GM23338 (cell line): Measurements from ENCODE around the gene ARAF. TPM values are rescaled to one million over a fixed set of nuclear protein-coding genes. Genes with fewer than 3 reads are reported as not detected.

Source experiments
- ATAC-seq: fragments of 200-7000 bp; cut with Tn5 transposase; 3 replicates; pipeline ENCODE4 v1.9.1; 2020
- DNase-seq: peaks from one replicate; pipeline ENCODE4 v3.0.0-alpha.2; 2015; ENCODE audit warnings: low spot score
- H2AFZ ChIP-seq: fragments of 200-600 bp; sonication (generic); 2 replicates; pipeline ENCODE4 v1.8.0; 2016; ENCODE audit warnings: antibody characterized with exemption, mild to moderate bottlenecking, moderate library complexity
- H3F3A ChIP-seq: fragments of 200-600 bp; sonication (generic); replicated peaks from 2 replicates; pipeline ENCODE4 v1.8.0; 2017; ENCODE audit warnings: antibody characterized with exemption, mixed run types, low read depth
- H3K27ac ChIP-seq: fragments of 200-600 bp; sonication (generic); 2 replicates; pipeline ENCODE4 v1.6.1; 2016; ENCODE audit warnings: low read depth
- H3K27me3 ChIP-seq: fragments of 200-600 bp; sonication (generic); 2 replicates; pipeline ENCODE4 v1.8.0; 2016; ENCODE audit warnings: mild to moderate bottlenecking, mixed run types, moderate library complexity; ENCODE audit not compliant: insufficient read depth
- H3K36me3 ChIP-seq: fragments of 200-600 bp; sonication (generic); 2 replicates; pipeline ENCODE4 v1.8.0; 2016; ENCODE audit warnings: mild to moderate bottlenecking; ENCODE audit not compliant: insufficient read depth
- H3K4me1 ChIP-seq: fragments of 200-600 bp; sonication (generic); 2 replicates; pipeline ENCODE4 v1.8.0; 2016; ENCODE audit warnings: mild to moderate bottlenecking, moderate library complexity; ENCODE audit not compliant: insufficient read depth
- H3K4me2 ChIP-seq: fragments of 200-600 bp; sonication (generic); 2 replicates; pipeline ENCODE4 v1.7.1; 2017; ENCODE audit warnings: mixed run types
- H3K4me3 ChIP-seq: fragments of 200-600 bp; sonication (generic); 2 replicates; pipeline ENCODE4 v1.6.1; 2016; ENCODE audit warnings: mixed run types
- H3K79me2 ChIP-seq: fragments of 200-600 bp; sonication (generic); replicated peaks from 2 replicates; pipeline ENCODE4 v1.8.0; 2017; ENCODE audit warnings: mild to moderate bottlenecking; ENCODE audit not compliant: insufficient read depth
- H3K9me2 ChIP-seq: fragments of 200-600 bp; sonication (generic); 2 replicates; pipeline ENCODE4 v1.8.0; 2017; ENCODE audit not compliant: insufficient read depth
- H4K20me1 ChIP-seq: fragments of 200-600 bp; sonication (generic); replicated peaks from 2 replicates; pipeline ENCODE4 v1.8.0; 2017; ENCODE audit warnings: mild to moderate bottlenecking; ENCODE audit not compliant: insufficient read depth
- H3K27ac Mint-ChIP-seq: 2 replicates; pipeline ENCODE4 v1.8.0; 2020; ENCODE audit warnings: inconsistent platforms, mild to moderate bottlenecking, moderate library complexity, mixed read lengths
- H3K27me3 Mint-ChIP-seq: 3 replicates; pipeline ENCODE4 v1.8.0; 2022; ENCODE audit warnings: low read depth, mild to moderate bottlenecking, moderate library complexity, mixed read lengths, inconsistent platforms; ENCODE audit not compliant: insufficient read depth, poor library complexity
- H3K36me3 Mint-ChIP-seq: 3 replicates; pipeline ENCODE4 v1.8.0; 2021; ENCODE audit warnings: low read depth, mild to moderate bottlenecking, inconsistent platforms, moderate library complexity, mixed read lengths
- H3K4me1 Mint-ChIP-seq: 3 replicates; pipeline ENCODE4 v1.8.0; 2020; ENCODE audit warnings: mild to moderate bottlenecking, inconsistent platforms, mixed read lengths
- H3K4me3 Mint-ChIP-seq: 3 replicates; pipeline ENCODE4 v1.8.0; 2021; ENCODE audit warnings: moderate library complexity, mild to moderate bottlenecking, inconsistent platforms, mixed read lengths
- H3K9me3 Mint-ChIP-seq: 3 replicates; pipeline ENCODE4 v1.8.0; 2020; ENCODE audit warnings: moderate library complexity, mild to moderate bottlenecking, inconsistent platforms, mixed read lengths
- CREB1 ChIP-seq: fragments of 250-450 bp; sonication (Bioruptor Pico); IDR thresholded peaks from 2 replicates; pipeline ENCODE4 v1.5.0; 2020; ENCODE audit warnings: low read depth, mild to moderate bottlenecking, moderate library complexity
- CTCF ChIP-seq, 2 experiments: fragments of 200-600 bp in 1 of 2; sonication (generic) in 1 of 2; conservative IDR thresholded peaks; 2 replicates each; pipeline versions ENCODE4 v1.5.1 to v1.6.1; 2016 to 2017; ENCODE audit warnings: antibody characterized with exemption in 2 of 2, low read depth in 2 of 2, mild to moderate bottlenecking in 2 of 2, moderate library complexity in 1 of 2
- ETS1 ChIP-seq: IDR thresholded peaks from 2 replicates; pipeline ENCODE4 v1.6.1; 2016; ENCODE audit warnings: antibody characterized with exemption
- EZH2 ChIP-seq: fragments of 200-600 bp; sonication (generic); IDR thresholded peaks from one replicate; pipeline ENCODE4 v1.8.0; 2017; ENCODE audit warnings: antibody characterized with exemption, mild to moderate bottlenecking, low read depth; ENCODE audit not compliant: unreplicated experiment
- EZH2phosphoT487 ChIP-seq: fragments of 200-600 bp; sonication (generic); IDR thresholded peaks from one replicate; pipeline ENCODE4 v1.8.1; 2018; ENCODE audit warnings: antibody characterized with exemption; ENCODE audit not compliant: unreplicated experiment
- JUNB ChIP-seq: IDR thresholded peaks from one replicate; pipeline ENCODE4 v1.6.1; 2016; ENCODE audit warnings: antibody characterized with exemption; ENCODE audit not compliant: unreplicated experiment
- NANOG ChIP-seq: IDR thresholded peaks from 2 replicates; pipeline ENCODE4 v1.6.1; 2016; ENCODE audit warnings: antibody characterized with exemption, borderline replicate concordance
- POLR2AphosphoS5 ChIP-seq: IDR thresholded peaks from 2 replicates; pipeline ENCODE4 v1.6.1; 2016; ENCODE audit warnings: antibody characterized with exemption, low read depth
- REST ChIP-seq: IDR thresholded peaks from one replicate; pipeline ENCODE4 v1.6.1; 2018; ENCODE audit warnings: antibody characterized with exemption; ENCODE audit not compliant: unreplicated experiment
- STAT1 ChIP-seq: IDR thresholded peaks from one replicate; pipeline ENCODE4 v1.6.1; 2016; ENCODE audit warnings: antibody characterized with exemption; ENCODE audit not compliant: unreplicated experiment
- ZNF114 ChIP-seq: fragments of 250-450 bp; sonication (Bioruptor Pico); IDR thresholded peaks from 2 replicates; pipeline ENCODE4 v1.5.0; 2020; ENCODE audit warnings: mild to moderate bottlenecking, moderate library complexity
- ZNF331 ChIP-seq: fragments of 250-450 bp; sonication (Bioruptor Pico); IDR thresholded peaks from 2 replicates; pipeline ENCODE4 v1.5.0; 2020; ENCODE audit warnings: low read depth, mild to moderate bottlenecking, moderate library complexity
- ZNF462 ChIP-seq: fragments of 250-450 bp; sonication (Bioruptor Pico); IDR thresholded peaks from 2 replicates; pipeline ENCODE4 v1.5.0; 2020; ENCODE audit warnings: mild to moderate bottlenecking, moderate library complexity
- polyA plus RNA-seq: library from polyadenylated mRNA; unstranded; fragments of >200 nt; fragmentation: Nextera tagmentation; extraction: Ambion mirVana; gene quantifications from 2 replicates; pipeline ENCODE4 v1.2.1, GENCODE V29; 2016
- total RNA-seq: library from RNA; depleted of rRNA; stranded (reverse); fragments of >200 nt; shearing (Covaris generic); gene quantifications from 2 replicates; pipeline ENCODE4 v1.2.3, GENCODE V29; 2014

ARAF gene
- total and polyA plus RNA-seq, 2 experiments from 2014 or later, result 28.2 to 43.9 TPM

DNA sequence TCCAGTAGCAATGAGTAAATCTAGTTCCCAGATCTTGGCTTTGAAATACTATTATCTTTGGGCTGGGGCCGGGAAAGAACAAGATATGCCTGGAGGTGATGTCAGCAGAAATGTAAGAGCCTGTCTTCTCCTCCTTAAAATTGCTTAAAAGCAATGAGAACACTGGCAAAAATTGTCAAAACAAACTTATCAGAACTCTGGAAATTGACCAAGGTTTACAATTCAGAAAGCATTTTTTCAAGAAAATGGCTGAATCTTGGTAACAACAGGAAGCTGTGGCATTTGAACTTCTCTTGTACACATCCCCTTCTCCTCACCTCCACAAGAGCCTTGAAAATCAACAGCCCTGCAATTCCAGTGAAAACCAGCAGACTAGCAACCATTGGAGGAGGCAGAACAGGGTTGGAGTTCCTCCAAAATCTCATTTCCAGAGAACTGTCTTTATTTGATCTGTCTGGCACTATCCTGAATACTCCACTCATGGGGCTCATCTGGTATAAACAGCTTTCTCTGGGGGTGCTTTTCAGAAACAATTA is 34.8 kb downstream of the ARAF start:
- no peak overlapping the region for H3K27ac Mint-ChIP-seq
- Histone ChIP-seq H3K27me3 (no peaks in the 10 kb centered on the region), H3K36me3 (no peaks in the 10 kb centered on the region), H3F3A (no peaks in the 10 kb centered on the region), H2AFZ (no peak overlapping the region), H3K79me2 (no peaks in the 10 kb centered on the region), H3K4me1 (no peaks in the 10 kb centered on the region), H3K27ac (no peak overlapping the region), H3K9me2 (no peaks in the 10 kb centered on the region), H3K4me3 (no peak overlapping the region), H3K4me2 (no peak overlapping the region), H4K20me1 (no peaks in the 10 kb centered on the region)
- H3K9me3 Mint-ChIP-seq, result no peaks in the 10 kb centered on the region
- TF ChIP-seq ZNF114 (CRISPR knock-in tag), result no peak
- no peak for TF ChIP-seq STAT1
- no peak for TF ChIP-seq EZH2phosphoT487
- no peak for TF ChIP-seq EZH2
- TF ChIP-seq CREB1 (CRISPR knock-in tag), result no peak
- TF ChIP-seq ZNF462 (CRISPR knock-in tag), result no peak
- TF ChIP-seq CTCF (conservative IDR thresholded peaks at IDR 0.05; ENCODE audit: low read depth in 2 of 2), result no peak
- TF ChIP-seq JUNB, result no peak
- no peak for TF ChIP-seq ETS1
- no peak for TF ChIP-seq ZNF331 (CRISPR knock-in tag)
- TF ChIP-seq NANOG, result no peak
- no peak for TF ChIP-seq REST
- no peak for TF ChIP-seq POLR2AphosphoS5
- ATAC-seq, result no peak
- no peaks in the 10 kb centered on the region for H3K27me3 Mint-ChIP-seq
- DNase-seq, result no peak
- peaks cover 7% of the 10 kb centered on the region; the same call in 2 of the 3 replicates for H3K36me3 Mint-ChIP-seq
- H3K4me1 Mint-ChIP-seq, result no peaks in the 10 kb centered on the region
- H3K4me3 Mint-ChIP-seq, result no peak overlapping the region
